ENCODE measurements around the gene ZNF652. TPM values are rescaled to one million over a fixed set of nuclear protein-coding genes. Genes with fewer than 3 reads are reported as not detected.
"Not testable (repeated sequence)": the region's sequence is repeated elsewhere in the genome, so short reads cannot be mapped to it uniquely, and the experiment has no call there.

Gene ZNF652
- total RNA-seq, 2 donors from 2014 or later = 42.6 to 60.0 TPM

DNA sequence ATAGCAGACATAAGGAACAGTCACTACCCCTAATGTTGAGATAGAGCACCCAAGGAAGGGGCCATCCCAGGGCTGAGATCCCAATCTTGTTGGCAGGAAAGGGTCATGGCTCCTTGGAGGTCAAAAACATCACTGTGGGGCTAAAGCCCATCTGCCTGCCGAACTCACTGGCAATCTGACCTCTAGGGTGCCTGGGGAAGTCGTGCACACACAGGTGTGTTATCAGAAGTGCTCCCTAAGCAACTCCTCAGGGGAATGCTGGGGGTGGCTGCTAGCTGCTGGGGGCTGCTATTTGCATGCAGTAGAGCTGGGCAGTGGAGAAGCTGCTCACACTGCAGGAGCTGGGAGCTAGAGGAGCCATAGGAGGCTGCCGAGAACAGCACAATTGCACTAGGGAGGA is 84.0 kb downstream of the ZNF652 start:
- Histone ChIP-seq H3K4me3 (ENCODE audit: low read length) (no peak overlapping the region), H3K27me3 (ENCODE audit: control insufficient read depth, insufficient read depth, low read length, poor library complexity, severe bottlenecking) (no peaks in the 10 kb centered on the region), H3K27ac (ENCODE audit: low read depth, low read length) (no peak overlapping the region), H3K9ac (ENCODE audit: extremely low read depth, low read length, poor library complexity, severe bottlenecking) (no peak overlapping the region), H3K9me3 (ENCODE audit: control insufficient read depth, low read length) (no peaks in the 10 kb centered on the region), H3K36me3 (ENCODE audit: control insufficient read depth, insufficient read depth, low read length) (no peaks in the 10 kb centered on the region), H3K4me1 (ENCODE audit: control insufficient read depth, insufficient read depth, low read length) (no peaks in the 10 kb centered on the region)
- Mint-ChIP-seq H3K4me1 (peaks cover 5% of the 10 kb centered on the region), H3K9me3 (no peaks in the 10 kb centered on the region), H3K4me3 (no peak overlapping the region), H3K27me3 (ENCODE audit: insufficient read depth) (no peaks in the 10 kb centered on the region), H3K36me3 (ENCODE audit: low read depth) (no peaks in the 10 kb centered on the region), H3K27ac (no peak overlapping the region)
- DNase-seq = peak; percentile 62
- TF ChIP-seq, protein P1, sequence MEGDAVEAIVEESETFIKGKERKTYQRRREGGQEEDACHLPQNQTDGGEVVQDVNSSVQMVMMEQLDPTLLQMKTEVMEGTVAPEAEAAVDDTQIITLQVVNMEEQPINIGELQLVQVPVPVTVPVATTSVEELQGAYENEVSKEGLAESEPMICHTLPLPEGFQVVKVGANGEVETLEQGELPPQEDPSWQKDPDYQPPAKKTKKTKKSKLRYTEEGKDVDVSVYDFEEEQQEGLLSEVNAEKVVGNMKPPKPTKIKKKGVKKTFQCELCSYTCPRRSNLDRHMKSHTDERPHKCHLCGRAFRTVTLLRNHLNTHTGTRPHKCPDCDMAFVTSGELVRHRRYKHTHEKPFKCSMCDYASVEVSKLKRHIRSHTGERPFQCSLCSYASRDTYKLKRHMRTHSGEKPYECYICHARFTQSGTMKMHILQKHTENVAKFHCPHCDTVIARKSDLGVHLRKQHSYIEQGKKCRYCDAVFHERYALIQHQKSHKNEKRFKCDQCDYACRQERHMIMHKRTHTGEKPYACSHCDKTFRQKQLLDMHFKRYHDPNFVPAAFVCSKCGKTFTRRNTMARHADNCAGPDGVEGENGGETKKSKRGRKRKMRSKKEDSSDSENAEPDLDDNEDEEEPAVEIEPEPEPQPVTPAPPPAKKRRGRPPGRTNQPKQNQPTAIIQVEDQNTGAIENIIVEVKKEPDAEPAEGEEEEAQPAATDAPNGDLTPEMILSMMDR (conservative IDR thresholded peaks at IDR 0.05) = no peak
- WGBS, 2 experiments (ENCODE audit: insufficient coverage in 1 of 2, insufficient read length in 1 of 2) = 66 to 90% methylated on average over 2 to 3 of the region's 3 CpGs

DNA sequence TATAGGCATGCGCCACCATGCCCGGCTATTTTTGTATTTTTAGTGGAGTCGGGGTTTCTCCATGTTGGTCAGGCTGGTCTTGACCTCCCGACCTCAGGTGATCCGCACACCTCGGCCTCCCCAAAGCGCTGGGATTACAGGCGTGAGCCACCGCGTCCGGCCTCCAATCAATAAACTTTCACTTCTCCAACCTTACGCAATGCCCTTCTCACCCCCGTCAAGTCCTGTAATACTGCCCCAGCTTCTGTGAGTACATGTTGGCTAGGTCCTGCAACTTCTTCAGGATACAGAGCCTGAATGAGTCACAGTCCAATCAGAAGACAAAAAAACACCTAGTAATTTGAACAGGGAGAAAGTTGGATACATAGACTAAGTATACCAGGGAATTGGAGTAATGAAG is 84.4 kb downstream of the ZNF652 start:
- Mint-ChIP-seq H3K36me3 (ENCODE audit: low read depth) (no peaks in the 10 kb centered on the region), H3K27ac (no peak overlapping the region), H3K4me3 (no peak overlapping the region), H3K9me3 (no peaks in the 10 kb centered on the region), H3K27me3 (ENCODE audit: insufficient read depth) (no peaks in the 10 kb centered on the region), H3K4me1 (peaks cover 5% of the 10 kb centered on the region)
- Histone ChIP-seq H3K27me3 (ENCODE audit: control insufficient read depth, insufficient read depth, low read length, poor library complexity, severe bottlenecking) (no peaks in the 10 kb centered on the region), H3K4me1 (ENCODE audit: control insufficient read depth, insufficient read depth, low read length) (no peaks in the 10 kb centered on the region), H3K36me3 (ENCODE audit: control insufficient read depth, insufficient read depth, low read length) (no peaks in the 10 kb centered on the region), H3K27ac (ENCODE audit: low read depth, low read length) (no peak overlapping the region), H3K9me3 (ENCODE audit: control insufficient read depth, low read length) (no peaks in the 10 kb centered on the region), H3K4me3 (ENCODE audit: low read length) (no peak overlapping the region), H3K9ac (ENCODE audit: extremely low read depth, low read length, poor library complexity, severe bottlenecking) (no peak overlapping the region)
- WGBS, 2 experiments (ENCODE audit: insufficient coverage in 1 of 2, insufficient read length in 1 of 2) = 92 to 94% methylated on average over 7 to 13 of the region's 13 CpGs
- no peak for DNase-seq
- TF ChIP-seq, protein P1 (conservative IDR thresholded peaks at IDR 0.05) = no peak

DNA sequence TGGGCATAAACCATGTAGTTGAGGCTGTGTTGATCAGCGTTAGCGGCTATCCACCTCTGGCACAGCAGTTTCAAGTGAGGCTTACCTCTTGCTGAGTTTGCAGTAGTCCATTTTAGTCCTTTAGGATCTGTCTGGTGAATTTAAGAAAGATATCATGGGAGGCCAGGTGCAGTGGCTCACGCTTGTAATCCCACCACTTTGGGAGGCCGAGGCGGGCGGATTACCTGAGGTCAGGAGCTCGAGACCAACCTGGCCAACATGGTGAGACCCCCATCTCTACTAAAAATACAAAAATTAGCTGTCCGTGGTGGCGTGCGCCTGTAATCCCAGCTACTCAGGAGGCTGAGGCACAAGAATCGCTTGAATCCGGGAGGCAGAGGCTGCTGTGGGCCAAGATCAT is 86.1 kb downstream of the ZNF652 start:
- H3K27ac Mint-ChIP-seq; H3K27me3 Mint-ChIP-seq (ENCODE audit: insufficient read depth); H3K4me1 ChIP-seq (ENCODE audit: control insufficient read depth, insufficient read depth, low read length); DNase-seq; H3K36me3 Mint-ChIP-seq (ENCODE audit: low read depth); H3K4me3 ChIP-seq (ENCODE audit: low read length); H3K9me3 Mint-ChIP-seq; H3K9me3 ChIP-seq (ENCODE audit: control insufficient read depth, low read length); H3K36me3 ChIP-seq (ENCODE audit: control insufficient read depth, insufficient read depth, low read length); H3K9ac ChIP-seq (ENCODE audit: extremely low read depth, low read length, poor library complexity, severe bottlenecking); H3K4me1 Mint-ChIP-seq; H3K27me3 ChIP-seq (ENCODE audit: control insufficient read depth, insufficient read depth, low read length, poor library complexity, severe bottlenecking); H3K27ac ChIP-seq (ENCODE audit: low read depth, low read length); H3K4me3 Mint-ChIP-seq: not testable (repeated sequence)
- 96 to 97% methylated on average over 11 to 12 of the region's 12 CpGs for WGBS, 2 experiments (ENCODE audit: insufficient coverage in 1 of 2, insufficient read length in 1 of 2)

DNA sequence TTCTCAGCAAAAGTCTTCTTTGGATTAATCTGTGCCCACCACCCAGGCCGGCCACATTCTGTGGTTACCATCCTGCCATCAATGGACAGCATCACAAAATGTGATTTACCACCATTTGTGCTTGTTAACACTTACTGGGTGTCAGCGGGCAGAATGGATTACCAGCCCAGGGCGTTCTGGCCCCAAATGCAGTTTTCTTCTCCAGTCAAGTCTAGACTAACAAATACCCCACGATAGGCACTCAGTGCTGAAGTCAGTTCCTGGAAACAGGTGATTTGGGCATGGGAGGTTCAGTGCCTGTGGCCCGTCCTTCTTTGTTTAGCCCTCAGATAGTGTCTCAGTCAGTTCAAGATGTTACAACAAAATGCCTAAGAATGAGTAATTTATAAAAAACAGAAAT is 92.7 kb downstream of the ZNF652 start:
- peaks cover 4% of the 10 kb centered on the region for H3K4me1 Mint-ChIP-seq
- H3K27me3 Mint-ChIP-seq (ENCODE audit: insufficient read depth) = no peaks in the 10 kb centered on the region
- H3K27ac Mint-ChIP-seq = no peak overlapping the region
- H3K4me3 Mint-ChIP-seq = no peak overlapping the region
- H3K9me3 Mint-ChIP-seq = no peaks in the 10 kb centered on the region
- H3K9ac ChIP-seq (ENCODE audit: extremely low read depth, low read length, poor library complexity, severe bottlenecking) = no peak overlapping the region
- H3K4me3 ChIP-seq (ENCODE audit: low read length) = no peak overlapping the region
- H3K27ac ChIP-seq (ENCODE audit: low read depth, low read length) = no peak overlapping the region
- no peaks in the 10 kb centered on the region for H3K9me3 ChIP-seq (ENCODE audit: control insufficient read depth, low read length)
- 95 to 100% methylated on average over 4 to 5 of the region's 5 CpGs for WGBS, 2 experiments (ENCODE audit: insufficient coverage in 1 of 2, insufficient read length in 1 of 2)
- DNase-seq = no peak
- no peaks in the 10 kb centered on the region for H3K36me3 ChIP-seq (ENCODE audit: control insufficient read depth, insufficient read depth, low read length)
- H3K27me3 ChIP-seq (ENCODE audit: control insufficient read depth, insufficient read depth, low read length, poor library complexity, severe bottlenecking) = no peaks in the 10 kb centered on the region
- TF ChIP-seq, protein P1 (conservative IDR thresholded peaks at IDR 0.05) = no peak
- H3K4me1 ChIP-seq (ENCODE audit: control insufficient read depth, insufficient read depth, low read length) = no peaks in the 10 kb centered on the region
- no peaks in the 10 kb centered on the region for H3K36me3 Mint-ChIP-seq (ENCODE audit: low read depth)
